Stomach (tissue), 9 donors: ENCODE measurements around the gene INSIG1. TPM values are rescaled to one million over a fixed set of nuclear protein-coding genes. Genes with fewer than 3 reads are reported as not detected.

Experiments used
- DNase-seq, 2 donors: peaks; one replicate each; pipeline versions ENCODE4 v3.0.0 to v3.0.0-alpha.2; 2013 to 2019
- H3K27ac ChIP-seq, 5 donors: fragments of 200-600 bp in 4 of 5; sonication (generic) in 4 of 5; one replicate each; pipeline ENCODE4 v1.5.1; 2013 to 2019; ENCODE audit warnings: mild to moderate bottlenecking in 1 of 5, moderate library complexity in 1 of 5
- H3K27me3 ChIP-seq, 3 donors: fragments of 200-600 bp; sonication (generic); one replicate each; pipeline ENCODE4 v1.5.1; 2017 to 2019; ENCODE audit warnings: mixed run types in 1 of 3
- H3K36me3 ChIP-seq, 4 donors: fragments of 200-600 bp; sonication (generic); 1 replicate in 3 of 4; 2 replicates in 1 of 4; pipeline ENCODE4 v1.5.1; 2016 to 2019
- H3K4me1 ChIP-seq, 4 donors: fragments of 200-600 bp; sonication (generic); one replicate each; pipeline ENCODE4 v1.5.1; 2016 to 2019
- H3K4me3 ChIP-seq, 4 donors: fragments of 200-600 bp; sonication (generic) in 3 of 4; one replicate each; pipeline ENCODE4 v1.5.1; 2016 to 2019; ENCODE audit warnings: mild to moderate bottlenecking in 1 of 4
- H3K9me3 ChIP-seq, 4 donors: fragments of 200-600 bp; sonication (generic); one replicate each; pipeline ENCODE4 v1.5.1; 2016 to 2019
- EP300 ChIP-seq: sonication (generic); formaldehyde crosslinking; IDR thresholded peaks from one replicate; pipeline ENCODE4 v1.6.1; 2017; ENCODE audit warnings: antibody characterized with exemption
- POLR2A ChIP-seq, 4 donors: fragments of 450-650 bp; IDR thresholded peaks; one replicate each; pipeline ENCODE4 v1.6.1; 2016; ENCODE audit warnings: antibody characterized with exemption in 4 of 4, control low read depth in 2 of 4, mild to moderate bottlenecking in 1 of 4, moderate library complexity in 1 of 4
- POLR2AphosphoS5 ChIP-seq, 3 donors: sonication (generic); formaldehyde crosslinking; IDR thresholded peaks; one replicate each; pipeline ENCODE4 v1.6.1; 2016; ENCODE audit warnings: antibody characterized with exemption in 3 of 3
- WGBS, 5 donors: extraction: QIAGEN DNeasy Blood & Tissue Kit in 3 of 5; methylation state at CpG; one replicate each; pipeline versions ENCODE4 v1.1.5 to v1.1.7; 2013 to 2018; 5-methylcytosine and 5-hydroxymethylcytosine counted together
- intact Hi-C: fragments of 100-400 bp; cut with DNase I; formaldehyde crosslinking; loops from one replicate; pipeline ENCODE4 v1.15.1; 2023; ENCODE audit warnings: low total_unique reads
- polyA plus RNA-seq, 3 donors: library from polyadenylated mRNA; stranded (reverse); fragments of 200-250 nt; gene quantifications; one replicate each; pipeline ENCODE4 v1.2.3, GENCODE V29; 2013
- total RNA-seq, 5 donors: library from RNA; depleted of rRNA; stranded (reverse); fragments of >200 nt; gene quantifications; one replicate each; pipeline versions ENCODE4 v1.1.0 to v1.2.3, GENCODE V29; 2014 to 2016
- TF ChIP-seq, protein P1 (sequence below), 7 experiments: fragments of 450-650 bp in 4 of 7; fragments of 200-600 bp in 3 of 7; sonication (generic) in 3 of 7; IDR thresholded peaks; one replicate each; pipeline ENCODE4 v1.5.1; 2016 to 2019; ENCODE audit warnings: antibody characterized with exemption in 7 of 7, control low read depth in 2 of 7, mild to moderate bottlenecking in 1 of 7
- donor health status: healthy with polysubstance abuse.
- donor health status: Bipolar disorder and iron deficiency.
- donor health status: healthy.

INSIG1 gene
- total and polyA plus RNA-seq, 8 donors = 9.9 to 65.2 (median 34.2) TPM

DNA sequence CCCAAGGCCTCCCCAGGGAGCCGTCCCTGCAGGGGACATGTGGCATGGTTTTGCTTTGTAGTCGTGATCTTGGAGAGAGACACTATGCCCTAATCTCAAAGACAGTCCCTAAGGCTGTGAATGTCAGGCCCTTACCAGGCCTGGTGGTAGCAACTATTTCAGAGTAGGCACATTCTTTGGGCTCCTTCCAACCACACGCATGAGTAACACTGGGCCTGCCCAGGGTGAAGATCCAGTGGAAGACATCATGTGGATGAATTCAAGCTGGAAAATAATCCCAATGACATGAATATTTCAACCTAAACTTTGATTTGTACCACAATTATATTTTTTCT is 39.5 kb upstream of the INSIG1 start:
- H3K36me3 ChIP-seq = no peaks in the 10 kb centered on the region
- H3K4me1 ChIP-seq = peaks cover 0 to 10% (median 4%) of the 10 kb centered on the region in 4 donors
- DNase-seq = no peak
- intact Hi-C loops = no loop called here
- H3K9me3 ChIP-seq = no peaks in the 10 kb centered on the region
- peaks cover 0 to 37% (median 6%) of the 10 kb centered on the region in 3 donors for H3K27me3 ChIP-seq
- 5 to 66% (median 50%) methylated on average over 2 to 3 of the region's 3 CpGs for WGBS, 5 donors
- H3K27ac ChIP-seq = peak overlapping the region; percentile 64 to 86 (median 75)
- TF ChIP-seq POLR2A (IDR thresholded peaks at IDR 0.05) = no peak
- TF ChIP-seq EP300 = no peak
- H3K4me3 ChIP-seq = no peak overlapping the region

DNA sequence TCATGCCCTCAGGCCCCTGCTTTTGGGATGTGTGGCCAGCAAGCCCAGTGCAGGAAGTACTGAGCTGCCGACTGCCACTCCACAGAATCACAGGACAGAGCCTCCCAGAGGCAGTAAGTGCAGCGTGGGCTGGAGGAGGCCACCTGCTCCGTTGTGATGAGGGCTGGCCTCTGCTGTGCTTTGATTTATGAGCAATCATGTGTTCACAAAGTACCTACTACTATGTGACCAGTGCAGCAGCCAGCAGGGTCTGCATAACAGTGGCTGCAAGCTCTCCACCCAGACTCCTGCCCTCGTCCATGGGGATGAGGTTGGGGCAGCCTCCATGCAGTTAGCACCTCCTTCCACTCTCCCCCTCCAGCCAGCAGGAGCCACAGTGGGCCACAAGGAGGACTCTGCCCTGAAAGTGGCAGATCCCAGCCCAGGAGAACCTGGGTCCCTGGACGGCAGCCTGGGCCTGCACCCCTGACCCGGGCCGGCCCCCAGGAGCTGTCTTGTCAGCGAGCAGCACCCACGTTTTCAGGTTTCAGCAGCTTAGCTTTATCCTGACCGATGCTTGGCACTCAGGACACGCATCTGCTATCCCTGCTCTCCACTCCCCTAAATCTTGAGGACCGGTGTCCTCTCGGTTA is 37.7 kb upstream of the INSIG1 start:
- 78 to 84% (median 80%) methylated on average over 11 to 13 of the region's 13 CpGs for WGBS, 5 donors
- intact Hi-C loops = no loop called here
- TF ChIP-seq, protein P1, sequence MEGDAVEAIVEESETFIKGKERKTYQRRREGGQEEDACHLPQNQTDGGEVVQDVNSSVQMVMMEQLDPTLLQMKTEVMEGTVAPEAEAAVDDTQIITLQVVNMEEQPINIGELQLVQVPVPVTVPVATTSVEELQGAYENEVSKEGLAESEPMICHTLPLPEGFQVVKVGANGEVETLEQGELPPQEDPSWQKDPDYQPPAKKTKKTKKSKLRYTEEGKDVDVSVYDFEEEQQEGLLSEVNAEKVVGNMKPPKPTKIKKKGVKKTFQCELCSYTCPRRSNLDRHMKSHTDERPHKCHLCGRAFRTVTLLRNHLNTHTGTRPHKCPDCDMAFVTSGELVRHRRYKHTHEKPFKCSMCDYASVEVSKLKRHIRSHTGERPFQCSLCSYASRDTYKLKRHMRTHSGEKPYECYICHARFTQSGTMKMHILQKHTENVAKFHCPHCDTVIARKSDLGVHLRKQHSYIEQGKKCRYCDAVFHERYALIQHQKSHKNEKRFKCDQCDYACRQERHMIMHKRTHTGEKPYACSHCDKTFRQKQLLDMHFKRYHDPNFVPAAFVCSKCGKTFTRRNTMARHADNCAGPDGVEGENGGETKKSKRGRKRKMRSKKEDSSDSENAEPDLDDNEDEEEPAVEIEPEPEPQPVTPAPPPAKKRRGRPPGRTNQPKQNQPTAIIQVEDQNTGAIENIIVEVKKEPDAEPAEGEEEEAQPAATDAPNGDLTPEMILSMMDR (IDR thresholded peaks at IDR 0.05) = no peak
- TF ChIP-seq POLR2A (IDR thresholded peaks at IDR 0.05) (no peak), EP300 (no peak), POLR2AphosphoS5 (IDR thresholded peaks at IDR 0.05) (no peak)

DNA sequence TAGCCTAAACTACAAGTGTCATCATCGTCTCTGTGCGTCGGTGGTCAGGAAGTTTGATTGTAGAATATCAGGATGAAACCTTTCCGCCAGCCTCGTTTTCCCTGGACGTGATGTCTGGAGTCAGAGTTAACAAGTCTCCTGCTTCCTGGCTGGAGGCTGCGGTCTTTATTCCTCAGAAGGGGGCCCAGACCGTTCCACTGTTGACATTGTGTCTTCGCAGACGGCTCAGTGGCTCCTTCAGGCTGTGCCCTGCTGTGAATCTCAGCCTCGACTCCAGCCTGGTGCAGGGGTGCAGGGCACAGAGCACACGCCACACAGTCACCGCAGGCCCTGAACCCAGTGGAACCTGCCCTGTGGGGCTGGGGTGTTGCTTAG is 37.2 kb upstream of the INSIG1 start:
- no peak for DNase-seq
- Histone ChIP-seq H3K36me3 (no peaks in the 10 kb centered on the region), H3K27ac (no peak overlapping the region), H3K27me3 (peaks cover 0 to 47% (median 6%) of the 10 kb centered on the region in 3 donors), H3K4me3 (no peak overlapping the region), H3K4me1 (peaks cover 0 to 10% (median 4%) of the 10 kb centered on the region in 4 donors), H3K9me3 (no peaks in the 10 kb centered on the region)
- TF ChIP-seq EP300 (no peak), POLR2AphosphoS5 (IDR thresholded peaks at IDR 0.05) (no peak), POLR2A (IDR thresholded peaks at IDR 0.05) (no peak)
- TF ChIP-seq, protein P1 (IDR thresholded peaks at IDR 0.05) = no peak
- intact Hi-C loops = no loop called here
- 69 to 82% (median 79%) methylated on average over 11 to 13 of the region's 13 CpGs for WGBS, 5 donors

More for the DNA sequence above, 37.7 kb upstream of the INSIG1 start:
- no peaks in the 10 kb centered on the region for H3K9me3 ChIP-seq
- peaks cover 0 to 10% (median 4%) of the 10 kb centered on the region in 4 donors for H3K4me1 ChIP-seq
- H3K27ac ChIP-seq = no peak overlapping the region
- peaks cover 0 to 47% (median 6%) of the 10 kb centered on the region in 3 donors for H3K27me3 ChIP-seq
- DNase-seq = no peak
- H3K36me3 ChIP-seq = no peaks in the 10 kb centered on the region
- no peak overlapping the region for H3K4me3 ChIP-seq

DNA sequence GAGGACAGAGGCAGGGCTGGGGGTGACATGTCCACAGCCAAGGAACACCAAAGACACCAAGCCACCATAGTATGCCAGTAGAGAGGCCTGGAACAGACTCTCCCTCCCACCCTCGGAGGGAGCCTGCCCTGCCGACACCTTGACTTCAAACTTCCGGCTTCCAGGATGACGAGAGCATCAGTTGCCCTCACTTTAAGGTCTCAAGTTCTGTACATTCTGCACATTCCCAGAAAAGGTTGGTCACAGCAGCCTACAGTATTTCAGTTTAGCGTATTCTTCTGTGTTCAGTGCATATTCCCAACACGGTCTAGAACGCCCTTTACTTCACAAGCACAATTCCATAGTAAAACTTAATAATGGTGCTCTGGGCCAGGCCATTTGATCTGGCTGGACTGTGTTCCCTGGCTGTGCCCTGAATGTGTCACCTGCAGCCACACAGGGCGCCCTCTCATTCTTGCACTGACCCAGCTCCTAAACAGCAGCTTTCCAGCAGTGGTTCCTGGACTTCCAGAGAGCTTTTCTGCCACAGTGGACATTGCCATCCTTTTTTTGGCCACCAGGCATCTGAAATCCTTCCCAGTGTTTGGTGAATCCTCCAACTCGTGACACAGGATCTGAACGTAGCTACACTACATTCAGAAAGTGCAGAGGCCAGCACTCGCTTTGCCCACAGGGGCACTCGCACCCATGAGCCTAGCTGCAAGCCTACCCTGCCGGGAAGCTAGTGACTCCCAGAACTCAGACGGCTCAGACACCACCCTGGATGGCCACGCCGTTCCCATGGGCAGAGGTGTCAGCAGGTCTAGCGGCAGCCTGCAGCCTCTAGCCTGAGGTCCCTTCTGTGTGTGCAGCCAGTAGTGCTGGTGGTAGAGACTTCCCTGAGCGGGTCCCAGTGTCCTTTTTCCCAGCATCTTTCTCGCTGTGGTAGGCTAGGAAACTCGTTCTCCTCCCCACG is 36.4 kb upstream of the INSIG1 start:
- intact Hi-C loops = no loop called here
- 82 to 89% (median 84%) methylated on average over 21 of the region's 21 CpGs for WGBS, 5 donors

More for the DNA sequence above, 36.4 kb upstream of the INSIG1 start:
- Histone ChIP-seq H3K27ac (no peak overlapping the region), H3K4me3 (no peak overlapping the region), H3K27me3 (peaks cover 0 to 47% (median 6%) of the 10 kb centered on the region in 3 donors), H3K9me3 (no peaks in the 10 kb centered on the region), H3K4me1 (peaks cover 0 to 10% (median 4%) of the 10 kb centered on the region in 4 donors), H3K36me3 (no peaks in the 10 kb centered on the region)
- DNase-seq = no peak
- TF ChIP-seq POLR2A (IDR thresholded peaks at IDR 0.05) (no peak), POLR2AphosphoS5 (IDR thresholded peaks at IDR 0.05) (no peak), EP300 (no peak)
- TF ChIP-seq, protein P1 (IDR thresholded peaks at IDR 0.05) = no peak
